Heart left ventricle (tissue), 16 donors: ENCODE results near the gene TMED8. TPM values are rescaled to one million over a fixed set of nuclear protein-coding genes. Genes with fewer than 3 reads are reported as not detected.
A peak's percentile ranks its signal among the peaks of the same experiment; 100 is the strongest.

Experiments used
- ATAC-seq, 4 donors: fragments of 200-7000 bp; cut with Tn5 transposase; one replicate each; pipeline ENCODE4 v1.9.1; 2020 to 2022; ENCODE audit warnings: moderate library complexity in 4 of 4, mild to moderate bottlenecking in 3 of 4, moderate number of reproducible peaks in 1 of 4
- DNase-seq, 5 donors: peaks; one replicate each; pipeline ENCODE4 v3.0.0-alpha.2; 2020
- H3K27ac ChIP-seq, 12 donors: fragments of 200-600 bp; sonication (generic) in 4 of 12; one replicate each; pipeline versions ENCODE4 v1.5.0 to v1.8.0; 2016 to 2022; ENCODE audit warnings: mild to moderate bottlenecking in 2 of 12
- H3K27me3 ChIP-seq, 9 donors: fragments of 200-600 bp; sonication (generic) in 2 of 9; one replicate each; pipeline versions ENCODE4 v1.5.1 to v1.8.0; 2016 to 2022; ENCODE audit warnings: mild to moderate bottlenecking in 3 of 9
- H3K36me3 ChIP-seq, 9 donors: fragments of 200-600 bp; sonication (generic) in 2 of 9; one replicate each; pipeline versions ENCODE4 v1.5.0 to v1.8.0; 2018 to 2022; ENCODE audit warnings: mild to moderate bottlenecking in 2 of 9
- H3K4me1 ChIP-seq, 12 donors: fragments of 200-600 bp; sonication (generic) in 4 of 12; one replicate each; pipeline versions ENCODE4 v1.5.0 to v1.8.0; 2016 to 2022; ENCODE audit warnings: mild to moderate bottlenecking in 3 of 12
- H3K4me3 ChIP-seq, 12 donors: fragments of 200-600 bp; sonication (generic) in 4 of 12; one replicate each; pipeline versions ENCODE4 v1.5.0 to v1.8.0; 2017 to 2022; ENCODE audit warnings: mild to moderate bottlenecking in 9 of 12, moderate library complexity in 4 of 12
- H3K9me3 ChIP-seq, 12 donors: fragments of 200-600 bp; sonication (generic) in 4 of 12; one replicate each; pipeline versions ENCODE4 v1.5.0 to v1.8.0; 2016 to 2022; ENCODE audit warnings: mild to moderate bottlenecking in 1 of 12
- POLR2A ChIP-seq, 2 donors: fragments of 450-650 bp; IDR thresholded peaks; one replicate each; pipeline ENCODE4 v1.6.1; 2017; ENCODE audit warnings: antibody characterized with exemption in 2 of 2, mild to moderate bottlenecking in 2 of 2, moderate library complexity in 2 of 2
- WGBS, 4 donors: extraction: QIAGEN DNeasy Blood & Tissue Kit in 2 of 4; methylation state at CpG; one replicate each; pipeline versions ENCODE4 v1.1.5 to v1.1.7; 2013 to 2018; 5-methylcytosine and 5-hydroxymethylcytosine counted together
- intact Hi-C, 10 donors: fragments of 100-400 bp; cut with DNase I; formaldehyde crosslinking; loops; one replicate each; pipeline versions ENCODE4 v1.11.1 to v1.14.2; 2022
- polyA plus RNA-seq, 2 donors: library from polyadenylated mRNA; stranded (reverse); fragments of 200-250 nt; gene quantifications; one replicate each; pipeline ENCODE4 v1.2.3, GENCODE V29; 2013
- total RNA-seq, 9 donors: library from RNA; depleted of rRNA in 2 of 9; stranded (reverse); fragments of >200 nt in 2 of 9; fragmentation: NEBNext Ultra II Directional in 3 of 9; extraction: Animal tissue kit (Norgen Biotek cat#: 25700) in 3 of 9; gene quantifications; one replicate each; pipeline versions ENCODE4 v1.1.0 to v1.2.4, GENCODE V29; 2016 to 2023
- TF ChIP-seq, protein P1 (sequence below), 12 donors: fragments of 200-600 bp; sonication (generic) in 4 of 12; IDR thresholded peaks; one replicate each; pipeline versions ENCODE4 v1.5.0 to v1.8.0; 2018 to 2022; ENCODE audit warnings: antibody characterized with exemption in 12 of 12, mild to moderate bottlenecking in 5 of 12
- donor health status: ischemic (EF 13 %, LVEDD 7.1; RV severe dilation, severe dysfunction).
- donor health status: healthy with polysubstance abuse.
- donor health status: DM: no; HTN: yes; CAD: no.
- donor health status: DM: no; HTN: no; CAD: no.
- donor health status: ischemic (EF 25% LVEDD 6.9; RV normal size, moderate dysfunction).
- donor health status: ischemic (EF 25% LVEDD 5.7; RV mildly dilated, moderate dysfunction).
- donor health status: healthy.
- donor health status: DM: yes; HTN: yes; CAD: no.
- donor health status: ischemic (EF 35%, LVEDD 5.7; RV mildly dilated, moderate dysfunction).
- donor health status: nonischemic (EF 11% LVEDD 7.7; RV severe dilation, severe dysfunction).
- donor health status: DM: yes; HTN: yes; CAD: no.
- donor health status: PGD.
- donor health status: ischemic (EF 29% LVEDD 5.4; RV normal size, mild dysfunction).
- donor health status: nonischemic (EF 23%, LVEDD 6.1; RV moderate dilation, normal function).

TMED8 gene
- total and polyA plus RNA-seq, 11 donors: 1.5 to 9.5 (median 7.1) TPM

DNA sequence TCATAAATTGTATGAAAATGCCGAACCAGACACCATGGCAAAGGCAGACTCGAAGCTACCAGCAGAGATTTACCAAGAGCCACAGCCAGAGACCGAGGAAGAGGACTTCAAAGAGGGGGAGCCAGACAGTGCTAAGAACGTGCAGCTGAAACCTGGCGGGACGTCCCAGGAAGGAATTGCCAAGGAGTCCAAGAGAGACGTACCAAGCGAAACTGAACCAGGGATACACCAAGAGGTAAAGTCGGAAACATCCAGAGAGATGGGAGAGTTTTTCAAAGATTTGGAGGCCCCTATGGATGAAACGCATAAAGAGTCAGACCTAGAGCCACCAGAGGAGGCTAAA, 579 bp upstream of the TMED8 start:
- 14 to 17% (median 15%) methylated on average over 10 of the region's 10 CpGs for WGBS, 4 donors
- TF ChIP-seq, protein P1, sequence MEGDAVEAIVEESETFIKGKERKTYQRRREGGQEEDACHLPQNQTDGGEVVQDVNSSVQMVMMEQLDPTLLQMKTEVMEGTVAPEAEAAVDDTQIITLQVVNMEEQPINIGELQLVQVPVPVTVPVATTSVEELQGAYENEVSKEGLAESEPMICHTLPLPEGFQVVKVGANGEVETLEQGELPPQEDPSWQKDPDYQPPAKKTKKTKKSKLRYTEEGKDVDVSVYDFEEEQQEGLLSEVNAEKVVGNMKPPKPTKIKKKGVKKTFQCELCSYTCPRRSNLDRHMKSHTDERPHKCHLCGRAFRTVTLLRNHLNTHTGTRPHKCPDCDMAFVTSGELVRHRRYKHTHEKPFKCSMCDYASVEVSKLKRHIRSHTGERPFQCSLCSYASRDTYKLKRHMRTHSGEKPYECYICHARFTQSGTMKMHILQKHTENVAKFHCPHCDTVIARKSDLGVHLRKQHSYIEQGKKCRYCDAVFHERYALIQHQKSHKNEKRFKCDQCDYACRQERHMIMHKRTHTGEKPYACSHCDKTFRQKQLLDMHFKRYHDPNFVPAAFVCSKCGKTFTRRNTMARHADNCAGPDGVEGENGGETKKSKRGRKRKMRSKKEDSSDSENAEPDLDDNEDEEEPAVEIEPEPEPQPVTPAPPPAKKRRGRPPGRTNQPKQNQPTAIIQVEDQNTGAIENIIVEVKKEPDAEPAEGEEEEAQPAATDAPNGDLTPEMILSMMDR (IDR thresholded peaks at IDR 0.05): no peak
- no peak for TF ChIP-seq POLR2A (IDR thresholded peaks at IDR 0.05)
- H3K36me3 ChIP-seq: no peaks in the 10 kb centered on the region
- intact Hi-C loops: loop anchor here in 6 of 10 donors (2.0 to 5.0 kb wide), 4 partner anchors 55 to 81 kb away; partner anchors contain the start of genes AHSA1 (in 5 of the 6), GSTZ1 (in 5 of the 6), POMT2 (in 5 of the 6) and VIPAS39 (in 3 of the 6)
- peaks cover 0 to 27% (median 14%) of the 10 kb centered on the region in 12 donors for H3K4me1 ChIP-seq
- H3K27me3 ChIP-seq: no peaks in the 10 kb centered on the region
- H3K4me3 ChIP-seq: peak overlapping the region; percentile 69 to 88 (median 82)
- ATAC-seq (peak in 2 of 4 donors; percentile 8 to 9), DNase-seq (no peak)
- H3K27ac ChIP-seq: peak overlapping the region in 6 of 12 donors; percentile 74 to 89 (median 84)
- H3K9me3 ChIP-seq: no peaks in the 10 kb centered on the region

GRCh38 chr14:77375973-77376770, 722 bp downstream of the TMED8 start:
- Histone ChIP-seq H3K4me3 (peak overlapping the region; percentile 69 to 88 (median 82)), H3K4me1 (peaks cover 0 to 33% (median 14%) of the 10 kb centered on the region in 12 donors), H3K27ac (peak overlapping the region; percentile 41 to 89 (median 83)), H3K9me3 (no peaks in the 10 kb centered on the region), H3K27me3 (no peaks in the 10 kb centered on the region), H3K36me3 (no peaks in the 10 kb centered on the region)
- intact Hi-C loops: loop anchor here in 6 of 10 donors (2.0 to 5.0 kb wide), 4 partner anchors 54 to 83 kb away; partner anchors contain the start of genes AHSA1 (in 5 of the 6), GSTZ1 (in 5 of the 6), POMT2 (in 5 of the 6) and VIPAS39 (in 3 of the 6)
- ATAC-seq (peak in 2 of 4 donors; percentile 7 to 19), DNase-seq (peak; percentile 8 to 58 (median 30))
- 17 to 22% (median 18%) methylated on average over 23 to 24 of the region's 24 CpGs for WGBS, 4 donors
- TF ChIP-seq, protein P1 (IDR thresholded peaks at IDR 0.05): no peak
- TF ChIP-seq POLR2A (IDR thresholded peaks at IDR 0.05): no peak

DNA sequence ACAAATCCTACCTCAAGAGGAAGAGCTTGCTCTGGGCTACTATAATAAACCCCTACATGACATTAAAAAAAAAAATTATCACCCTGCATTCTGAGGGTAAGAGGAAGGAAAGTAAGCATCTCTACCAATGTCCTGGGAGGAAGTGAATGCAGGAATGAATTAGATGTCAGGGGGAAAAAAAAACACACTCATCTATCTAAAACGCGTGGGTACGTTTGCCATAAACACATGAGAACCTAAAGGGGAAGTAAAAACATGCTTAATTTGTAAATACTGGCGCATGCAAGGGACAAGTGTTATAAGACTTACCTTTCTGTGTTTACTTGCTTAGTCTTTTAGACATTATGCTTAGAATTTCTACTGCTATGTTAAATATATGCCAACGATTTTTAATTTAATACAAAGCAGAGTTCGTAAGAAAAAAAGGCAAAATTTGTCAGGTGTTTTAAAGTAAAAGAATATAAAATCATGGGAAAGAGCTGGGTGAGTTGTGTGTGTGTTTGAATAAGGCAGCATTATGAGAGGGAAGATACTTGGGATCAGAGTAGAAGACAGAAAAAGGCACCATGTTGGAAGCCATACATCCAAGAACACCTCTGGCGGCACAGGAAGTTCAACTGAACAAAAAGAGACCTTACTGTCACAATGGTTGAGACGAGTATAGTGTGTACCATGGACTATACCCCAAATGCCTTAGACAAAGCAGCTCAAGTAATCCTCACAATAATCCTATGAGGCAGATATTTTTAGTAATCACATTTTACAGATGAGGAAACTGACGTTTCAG, 1.5 kb downstream of the TMED8 start:
- no peak for TF ChIP-seq POLR2A (IDR thresholded peaks at IDR 0.05)
- TF ChIP-seq, protein P1 (IDR thresholded peaks at IDR 0.05): no peak
- H3K27me3 ChIP-seq: no peaks in the 10 kb centered on the region
- no peaks in the 10 kb centered on the region for H3K9me3 ChIP-seq
- ATAC-seq (no peak), DNase-seq (no peak)
- no peaks in the 10 kb centered on the region for H3K36me3 ChIP-seq
- peak overlapping the region in 5 of 12 donors; percentile 73 to 86 (median 84) for H3K4me3 ChIP-seq
- intact Hi-C loops: loop anchor here in 6 of 10 donors (5.0 kb wide), 2 partner anchors 53 to 82 kb away; partner anchors contain the start of genes GSTZ1 (in 4 of the 6), POMT2 (in 4 of the 6), AHSA1 (in 3 of the 6) and VIPAS39 (in 3 of the 6)
- peaks cover 0 to 33% (median 14%) of the 10 kb centered on the region in 12 donors for H3K4me1 ChIP-seq
- WGBS, 4 donors: 83 to 88% (median 86%) methylated on average over 9 of the region's 9 CpGs
- no peak overlapping the region for H3K27ac ChIP-seq
